ENCODE results near the gene PRKAG2. TPM values are rescaled to one million over a fixed set of nuclear protein-coding genes. Genes with fewer than 3 reads are reported as not detected.

PRKAG2 gene
- total and polyA plus RNA-seq, 8 donors: 12.9 to 34.6 (median 18.0) TPM

GRCh38 chr7:151665368-151665767 is 211.5 kb downstream of the PRKAG2 start:
- DNase-seq (peak in 3 of 4 donors; percentile 42 to 69 (median 47)), ATAC-seq (peak; percentile 58)
- Histone ChIP-seq H3K9me3 (peaks cover 0 to 9% of the 10 kb centered on the region in 2 donors), H3K36me3 (peaks cover 0 to 9% of the 10 kb centered on the region in 2 donors), H3K4me3 (no peak overlapping the region), H3K4me1 (no peaks in the 10 kb centered on the region), H3K27ac (no peak overlapping the region), H3K27me3 (no peaks in the 10 kb centered on the region)
- TF ChIP-seq CTCF (IDR thresholded peaks at IDR 0.05): no peak
- intact Hi-C loops (cut with DNase I): no loop called here

- intact Hi-C loops (cut with DNase I): no loop called here
- peaks cover 0 to 9% of the 10 kb centered on the region in 2 donors for H3K9me3 ChIP-seq
- H3K36me3 ChIP-seq: peaks cover 0 to 9% of the 10 kb centered on the region in 2 donors
- H3K4me1 ChIP-seq: no peaks in the 10 kb centered on the region
- H3K27me3 ChIP-seq: no peaks in the 10 kb centered on the region
- no peak overlapping the region for H3K27ac ChIP-seq
- no peak overlapping the region for H3K4me3 ChIP-seq
- ATAC-seq (no peak), DNase-seq (no peak)
- no peak for TF ChIP-seq CTCF (IDR thresholded peaks at IDR 0.05)
These were observed 212.6 kb downstream of the PRKAG2 start for GRCh38 chr7:151664268-151664667.

- Histone ChIP-seq H3K27ac (no peak overlapping the region), H3K36me3 (peaks cover 0 to 9% of the 10 kb centered on the region in 2 donors), H3K27me3 (no peaks in the 10 kb centered on the region), H3K4me1 (no peaks in the 10 kb centered on the region), H3K9me3 (peaks cover 0 to 9% of the 10 kb centered on the region in 2 donors), H3K4me3 (no peak overlapping the region)
- TF ChIP-seq CTCF (IDR thresholded peaks at IDR 0.05): no peak
- DNase-seq: no peak
- ATAC-seq: no peak
- intact Hi-C loops (cut with DNase I): no loop called here
These were observed 213.4 kb downstream of the PRKAG2 start for GRCh38 chr7:151663382-151664100.

GRCh38 chr7:151662251-151662826 is 214.6 kb downstream of the PRKAG2 start:
- H3K27me3 ChIP-seq: no peaks in the 10 kb centered on the region
- intact Hi-C loops (cut with DNase I): no loop called here
- TF ChIP-seq CTCF (IDR thresholded peaks at IDR 0.05): no peak
- no peak overlapping the region for H3K27ac ChIP-seq
- H3K4me3 ChIP-seq: no peak overlapping the region
- ATAC-seq (no peak), DNase-seq (no peak)
- H3K4me1 ChIP-seq: no peaks in the 10 kb centered on the region
- H3K36me3 ChIP-seq: no peaks in the 10 kb centered on the region
- H3K9me3 ChIP-seq: peaks cover 0 to 9% of the 10 kb centered on the region in 2 donors

- H3K4me3 ChIP-seq: no peak overlapping the region
- peaks cover 0 to 3% of the 10 kb centered on the region in 2 donors for H3K9me3 ChIP-seq
- H3K36me3 ChIP-seq: no peaks in the 10 kb centered on the region
- no peaks in the 10 kb centered on the region for H3K27me3 ChIP-seq
- H3K27ac ChIP-seq: no peak overlapping the region
- peak; percentile 32 for ATAC-seq
- no peak for DNase-seq
- H3K4me1 ChIP-seq: no peaks in the 10 kb centered on the region
- TF ChIP-seq CTCF (IDR thresholded peaks at IDR 0.05): no peak
- intact Hi-C loops (cut with DNase I): no loop called here
These were observed 215.3 kb downstream of the PRKAG2 start for GRCh38 chr7:151661587-151661986.

Data from left lung (tissue), 10 donors.